GM12872 (cell line): ENCODE measurements around the gene P3H2.

ENCODE experiments used
- CTCF ChIP-seq: IDR thresholded peaks from 3 replicates; pipeline ENCODE4 v1.5.1; 2011; ENCODE audit warnings: low read depth, mild to moderate bottlenecking, low read length, moderate library complexity; ENCODE audit not compliant: insufficient read depth

P3H2 gene

GRCh38 chr3:190072856-190073255 lies 47.8 kb downstream of the P3H2 start:
- TF ChIP-seq CTCF: no peak

- no peak for TF ChIP-seq CTCF
Measured at GRCh38 chr3:190070622-190071347, 49.9 kb downstream of the P3H2 start.

- TF ChIP-seq CTCF: no peak
Measured at GRCh38 chr3:190065204-190065603, 55.5 kb downstream of the P3H2 start.

GRCh38 chr3:190064659-190065058 lies 56.0 kb downstream of the P3H2 start:
- no peak for TF ChIP-seq CTCF

GRCh38 chr3:190064112-190064511 lies 56.6 kb downstream of the P3H2 start:
- no peak for TF ChIP-seq CTCF

GRCh38 chr3:190063490-190063889 lies 57.2 kb downstream of the P3H2 start:
- no peak for TF ChIP-seq CTCF

- no peak for TF ChIP-seq CTCF
Measured at GRCh38 chr3:190060192-190060775, 60.4 kb downstream of the P3H2 start.
